Limb (tissue), 2 donors: ENCODE results near the gene RRP12.
A peak's percentile ranks its signal among the peaks of the same experiment; 100 is the strongest.

ENCODE experiments used
- DNase-seq, 2 donors: peaks; one replicate each; pipeline ENCODE4 v3.0.0-alpha.2; 2016; ENCODE audit errors: extremely low spot score in 2 of 2

Gene RRP12

DNA sequence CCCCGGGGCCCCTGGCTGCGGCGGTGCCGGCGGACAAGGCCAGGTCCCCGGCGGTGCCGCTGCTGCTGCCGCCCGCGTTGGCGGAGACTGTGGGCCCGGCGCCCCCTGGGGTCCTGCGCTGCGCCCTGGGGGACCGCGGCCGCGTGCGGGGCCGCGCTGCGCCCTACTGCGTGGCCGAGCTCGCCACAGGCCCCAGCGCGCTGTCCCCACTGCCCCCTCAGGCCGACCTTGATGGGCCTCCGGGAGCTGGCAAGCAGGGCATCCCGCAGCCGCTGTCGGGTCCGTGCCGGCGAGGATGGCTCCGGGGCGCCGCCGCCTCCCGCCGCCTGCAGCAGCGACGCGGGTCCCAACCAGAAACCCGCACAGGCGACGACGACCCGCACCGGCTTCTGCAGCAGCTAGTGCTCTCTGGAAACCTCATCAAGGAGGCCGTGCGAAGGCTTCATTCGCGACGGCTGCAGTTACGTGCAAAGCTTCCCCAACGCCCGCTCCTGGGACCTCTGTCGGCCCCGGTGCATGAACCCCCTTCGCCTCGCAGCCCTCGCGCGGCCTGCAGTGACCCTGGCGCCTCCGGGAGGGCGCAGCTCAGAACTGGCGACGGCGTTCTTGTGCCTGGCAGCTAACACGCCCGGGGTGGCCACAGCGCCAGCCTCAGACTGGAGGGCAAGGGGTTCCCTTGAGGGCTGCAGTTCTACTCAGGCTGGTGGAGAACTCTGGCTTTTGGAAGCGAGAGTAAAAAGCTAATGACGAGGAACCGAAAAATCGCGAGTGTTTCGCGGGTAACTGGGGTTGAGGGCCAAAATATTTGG lies 81.3 kb downstream of the RRP12 start:
- DNase-seq = peak in 1 of 2 donors; percentile 70

DNA sequence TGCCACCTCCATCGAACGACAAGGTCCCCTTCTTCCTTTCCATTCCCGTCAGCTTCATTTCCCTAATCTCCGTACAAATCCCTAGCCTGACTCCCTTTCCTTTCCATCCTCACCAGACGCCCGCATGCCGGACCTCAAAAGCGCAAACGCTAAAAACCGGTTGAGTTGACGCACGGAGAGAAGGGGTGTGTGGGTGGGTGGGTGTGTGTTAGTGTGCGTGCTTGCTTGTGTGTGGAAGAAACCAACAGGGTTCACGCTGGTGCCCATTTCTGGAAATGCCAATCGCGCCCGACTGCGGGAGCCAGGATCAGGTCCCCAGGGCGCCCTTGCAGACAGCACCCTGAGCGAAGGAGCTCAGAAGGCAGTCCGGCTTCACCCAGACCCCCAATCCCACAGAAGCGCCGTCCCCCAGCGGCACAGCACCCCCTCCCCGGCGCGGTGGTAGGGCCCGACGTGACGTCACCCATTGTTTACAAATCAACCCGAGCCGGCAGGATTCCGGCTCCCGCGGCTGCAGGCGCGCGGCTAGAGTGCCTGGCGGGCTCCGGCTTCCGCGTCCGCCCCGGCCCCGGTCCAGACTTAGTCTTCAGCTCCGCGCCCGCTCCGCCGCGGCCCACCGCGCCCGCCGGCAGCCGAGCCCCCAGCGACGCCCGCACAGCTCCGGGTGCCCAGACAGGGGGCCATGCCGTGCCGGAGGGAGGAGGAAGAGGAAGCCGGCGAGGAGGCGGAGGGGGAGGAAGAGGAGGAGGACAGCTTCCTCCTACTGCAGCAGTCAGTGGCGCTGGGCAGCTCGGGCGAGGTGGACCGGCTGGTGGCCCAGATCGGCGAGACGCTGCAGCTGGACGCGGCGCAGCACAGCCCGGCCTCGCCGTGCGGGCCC lies 82.1 kb downstream of the RRP12 start, which contains the start of gene FRAT1:
TSS of gene FRAT1 (plus strand) at position 500 of the 880 bp plus-strand sequence. CDS start at position 683, 183 bp downstream.
- peak; percentile 85 to 96 for DNase-seq

DNA sequence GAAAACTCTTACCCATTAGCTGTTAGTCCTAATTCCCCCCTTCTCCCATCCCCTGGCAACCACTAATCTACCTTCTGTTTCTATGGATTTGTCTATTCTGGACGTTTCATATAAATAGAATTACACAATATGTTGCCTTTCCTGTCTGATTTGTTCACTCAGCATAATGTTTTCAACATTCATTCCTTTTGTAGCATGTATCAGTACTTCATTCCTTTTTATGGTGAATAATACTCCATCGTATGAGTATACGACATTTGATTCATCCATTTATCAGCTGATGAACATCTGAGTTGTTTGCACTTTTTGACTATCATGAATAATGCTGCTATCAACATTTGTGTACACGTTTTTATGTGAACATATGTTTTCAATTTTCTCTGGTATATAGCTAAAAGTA lies 86.5 kb downstream of the RRP12 start:
- no peak for DNase-seq

DNA sequence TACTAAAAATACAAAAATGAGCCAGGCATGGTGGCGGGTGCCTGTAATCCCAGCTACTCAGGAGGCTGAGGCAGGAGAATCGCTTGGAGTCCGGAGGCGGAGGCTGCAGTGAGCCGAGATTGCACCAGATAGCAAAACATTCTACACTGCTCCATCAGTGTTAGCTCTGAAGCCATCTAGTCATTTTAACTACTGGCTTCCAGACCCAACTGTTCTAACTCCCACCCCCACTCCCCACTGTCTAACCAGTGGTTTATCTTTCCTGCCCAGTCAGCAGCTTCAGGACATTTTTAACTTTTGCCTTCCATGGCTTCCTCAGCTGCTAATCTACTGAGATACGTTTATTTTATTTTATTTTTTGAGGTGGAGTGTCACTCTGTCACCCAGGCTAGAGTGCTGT lies 88.2 kb downstream of the RRP12 start:
- DNase-seq = no peak

DNA sequence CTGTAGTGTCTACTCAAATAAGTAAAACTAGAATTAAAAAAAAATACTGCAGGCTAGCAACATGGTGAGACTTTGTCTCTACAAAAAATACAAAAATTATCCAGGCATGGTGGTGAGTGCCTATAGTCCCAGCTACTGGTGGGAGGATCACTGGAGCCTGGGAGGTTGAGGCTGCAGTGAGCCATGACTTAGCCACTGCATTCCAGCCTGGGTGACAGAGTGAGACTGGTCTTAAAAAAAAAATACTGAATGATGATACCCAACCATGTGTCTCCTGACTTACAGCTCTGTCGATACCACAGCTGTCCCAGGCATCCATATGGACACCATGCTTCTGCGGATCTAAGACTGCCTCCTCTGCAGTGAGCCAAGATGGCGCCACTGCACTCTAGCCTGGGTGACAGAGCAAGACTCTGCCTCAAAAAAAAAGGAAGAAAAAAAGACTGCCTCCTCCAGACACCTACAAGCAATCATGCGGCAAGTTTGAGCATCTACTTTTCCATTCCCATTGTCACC lies 90.0 kb downstream of the RRP12 start:
- no peak for DNase-seq

DNA sequence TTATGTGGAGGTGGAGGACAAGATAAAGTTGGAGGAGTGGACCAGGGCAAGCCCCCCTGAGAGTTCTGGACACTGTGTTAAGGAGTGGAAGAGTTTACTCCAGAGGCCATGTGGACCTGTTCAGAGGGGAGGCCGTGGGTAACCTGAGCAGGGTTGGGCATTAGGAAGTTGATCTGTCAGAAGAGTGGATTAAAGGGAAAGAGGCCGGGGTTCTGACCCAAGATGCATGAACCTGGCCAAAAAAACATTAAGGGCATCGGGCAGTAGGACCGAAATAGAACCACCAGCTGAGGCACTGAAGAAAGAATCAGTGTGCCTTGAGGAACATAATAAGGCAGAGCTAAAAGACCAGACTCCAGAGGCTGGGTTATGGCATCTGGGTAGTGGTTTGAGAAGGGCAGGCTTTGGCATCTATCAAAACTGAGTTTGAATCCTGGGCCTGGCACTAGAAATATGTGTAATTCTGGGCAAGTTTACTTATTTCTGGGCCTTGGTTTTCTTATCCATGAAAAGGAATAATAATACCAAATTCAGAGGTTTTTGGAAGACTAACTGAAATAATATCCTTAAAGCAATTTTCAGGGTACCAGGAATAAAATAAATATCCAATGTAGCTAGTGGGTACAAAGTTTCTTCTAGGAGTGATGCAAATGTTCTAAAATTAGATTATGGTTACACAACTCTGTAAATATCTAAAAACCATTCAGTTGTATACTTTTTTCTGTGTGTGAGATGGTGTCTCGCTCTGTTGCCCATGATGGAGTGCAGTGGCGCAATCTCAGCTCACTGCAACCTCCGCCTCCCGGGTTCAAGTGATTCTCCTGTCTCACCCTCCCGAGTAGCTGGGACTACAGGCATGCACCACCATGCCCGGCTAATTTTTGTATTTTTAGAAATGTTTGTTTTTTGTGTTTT lies 93.0 kb downstream of the RRP12 start:
- no peak for DNase-seq

DNA sequence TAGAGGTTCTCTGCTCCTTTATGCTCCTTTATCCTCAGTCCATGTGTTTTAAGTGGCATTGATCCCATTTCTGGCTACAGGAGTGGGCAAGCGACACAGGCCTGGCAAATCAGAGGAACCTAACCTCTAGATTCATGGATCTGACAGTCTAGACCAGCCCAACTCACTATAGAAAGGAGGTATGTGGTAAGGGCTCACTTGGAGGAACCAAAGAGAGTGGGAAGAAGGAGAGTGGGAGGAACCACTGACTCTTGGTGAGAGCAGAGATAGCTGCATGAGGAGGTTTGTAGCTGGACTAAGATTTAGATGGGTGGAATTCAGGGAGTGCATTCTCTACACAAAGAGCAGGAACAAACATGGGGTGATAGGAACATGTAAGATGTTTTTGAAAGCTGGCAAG lies 93.7 kb downstream of the RRP12 start:
- no peak for DNase-seq
